K562 (cell line): Measurements from ENCODE around the gene TBR1. TPM values are rescaled to one million over a fixed set of nuclear protein-coding genes. Genes with fewer than 3 reads are reported as not detected.

ENCODE experiments used
- ATAC-seq: fragments of 200-7000 bp; cut with Tn5 transposase; 3 replicates; pipeline ENCODE4 v1.9.1; 2020; ENCODE audit warnings: moderate library complexity
- Bru-seq: library from RNA; stranded (reverse); fragments of 400-500 nt; gene quantifications from one replicate; lab custom pipeline; 2021; lab: Mats Ljungman, UMichigan
- BruChase-seq, 2 experiments: library from RNA; stranded (reverse); fragments of 400-500 nt; gene quantifications; one replicate each; lab custom pipeline; 2021; lab: Mats Ljungman, UMichigan
- BruUV-seq: library from RNA; stranded (reverse); fragments of 400-500 nt; replicated peaks from 2 replicates; lab custom pipeline; 2021; lab: Mats Ljungman, UMichigan
- CTCF ChIA-PET: fragments of 300-600 bp; formaldehyde crosslinking; extraction: SDS; loops from one replicate; lab custom pipeline; 2021; ENCODE audit warnings: low intra/inter-chr PET ratio; lab: Yijun Ruan, JAX
- POLR2A ChIA-PET: fragments of 300-600, 350-650 bp; sonication (Branson Sonifier 250); formaldehyde crosslinking; extraction: SDS; loops from one replicate; lab custom pipeline; 2021; ENCODE audit warnings: antibody characterized with exemption, inconsistent platforms; lab: Yijun Ruan, JAX
- DNase-seq, 4 experiments: peaks; one replicate each; pipeline versions ENCODE4 v3.0.0 to v3.0.0-alpha.2; 2011 to 2018; ENCODE audit warnings: low spot score in 3 of 4, mixed read lengths in 3 of 4; ENCODE audit errors: extremely low read depth in 1 of 4
- FAIRE-seq: peaks from 2 replicates; lab custom pipeline; 2011; peaks lifted over from hg19 to GRCh38; lab: Jason Lieb, UNC
- H2AFZ ChIP-seq: 2 replicates; pipeline ENCODE4 v1.6.0; 2011; ENCODE audit warnings: low read depth, low read length, control low read depth, inconsistent platforms
- H3K27ac ChIP-seq: fragments of 200-600 bp; 3 replicates; pipeline ENCODE4 v1.8.0; 2011; ENCODE audit warnings: low read depth, mild to moderate bottlenecking, control low read depth, inconsistent platforms, low read length, moderate library complexity, mixed read lengths; ENCODE audit errors: extremely low read depth
- H3K27me3 ChIP-seq, 2 experiments: fragments of 300-600 bp in 1 of 2; 2 replicates in 1 of 2; 3 replicates in 1 of 2; pipeline versions ENCODE4 v1.6.0 to v1.8.0; 2011; ENCODE audit warnings: inconsistent platforms in 2 of 2, low read length in 2 of 2, mild to moderate bottlenecking in 1 of 2, mixed read lengths in 1 of 2, moderate library complexity in 1 of 2; ENCODE audit not compliant: control insufficient read depth in 2 of 2, insufficient read depth in 2 of 2
- H3K36me3 ChIP-seq: fragments of 300-600 bp; 3 replicates; pipeline ENCODE4 v1.8.0; 2011; ENCODE audit warnings: mild to moderate bottlenecking, low read length, inconsistent platforms; ENCODE audit not compliant: control insufficient read depth, insufficient read depth
- H3K4me1 ChIP-seq, 2 experiments: fragments of 200-600 bp in 1 of 2; replicated peaks in 1 of 2; 2 replicates in 1 of 2; 3 replicates in 1 of 2; pipeline versions ENCODE4 v1.5.1 to v1.8.0; 2011; ENCODE audit warnings: inconsistent platforms in 2 of 2, low read length in 2 of 2, mild to moderate bottlenecking in 1 of 2, mixed read lengths in 1 of 2, moderate library complexity in 1 of 2; ENCODE audit not compliant: control insufficient read depth in 2 of 2, insufficient read depth in 2 of 2
- H3K4me2 ChIP-seq: 2 replicates; pipeline ENCODE4 v1.6.1; 2011; ENCODE audit warnings: low read length, control low read depth, inconsistent platforms, mixed read lengths; ENCODE audit not compliant: insufficient read depth
- H3K4me3 ChIP-seq: fragments of 200-600 bp; sonication (generic), shearing (Covaris generic); 2 replicates; pipeline ENCODE4 v1.5.1; 2016; ENCODE audit warnings: control low read depth, inconsistent platforms
- H3K79me2 ChIP-seq: fragments of 200-600 bp; 3 replicates; pipeline ENCODE4 v1.8.0; 2011; ENCODE audit warnings: low read length, inconsistent platforms; ENCODE audit not compliant: control insufficient read depth, insufficient read depth
- H3K9ac ChIP-seq, 2 experiments: 2 replicates each; pipeline versions ENCODE4 v1.6.0 to v1.6.1; 2011; ENCODE audit warnings: low read depth in 2 of 2, low read length in 2 of 2, control low read depth in 1 of 2, inconsistent platforms in 1 of 2, mild to moderate bottlenecking in 1 of 2, mixed read lengths in 1 of 2; ENCODE audit not compliant: insufficient read depth in 1 of 2
- H3K9me1 ChIP-seq: one replicate; pipeline ENCODE4 v1.6.0; 2011; ENCODE audit warnings: inconsistent platforms, mild to moderate bottlenecking, low read length, moderate library complexity; ENCODE audit not compliant: control insufficient read depth, insufficient read depth
- H3K9me3 ChIP-seq: replicated peaks from 2 replicates; pipeline ENCODE4 v1.5.1; 2011; ENCODE audit warnings: low read depth, low read length, inconsistent platforms; ENCODE audit not compliant: control insufficient read depth, insufficient read depth
- H4K20me1 ChIP-seq: replicated peaks from 2 replicates; pipeline ENCODE4 v1.6.1; 2011; ENCODE audit warnings: low read length, inconsistent platforms, mixed read lengths; ENCODE audit not compliant: control insufficient read depth, insufficient read depth
- PRDM10 ChIP-seq: fragments of 450-650 bp; IDR thresholded peaks from 2 replicates; pipeline ENCODE4 v1.6.1; 2018; ENCODE audit not compliant: partially characterized antibody
- RUNX1 ChIP-seq: sonication (generic); IDR thresholded peaks from 2 replicates; pipeline ENCODE4 v1.6.1; 2016; ENCODE audit warnings: antibody characterized with exemption, low read depth
- ZNF143 ChIP-seq: sonication (generic); formaldehyde crosslinking; IDR thresholded peaks from 2 replicates; pipeline ENCODE4 v1.9.0; 2022; ENCODE audit warnings: mild to moderate bottlenecking, missing genetic modification reagents
- WGBS: fragments of 100-300 bp; shearing (Covaris generic); methylation state at CpG from one replicate; pipeline ENCODE4 v1.1.6; 2016; ENCODE audit warnings: low coverage, mixed read lengths; ENCODE audit not compliant: insufficient coverage; ENCODE audit errors: missing lambda C conversion rate; 5-methylcytosine and 5-hydroxymethylcytosine counted together
- in situ Hi-C: fragments of 300-500 bp; cut with MboI; formaldehyde crosslinking; loops from 4 replicates; pipeline ENCODE4 v1.15.0; 2018; ENCODE audit warnings: inconsistent platforms, mixed read lengths
- intact Hi-C: fragments of 100-400 bp; cut with micrococcal nuclease; formaldehyde crosslinking; loops from 2 replicates; pipeline ENCODE4 v1.14.2; 2022
- long read RNA-seq, 3 experiments: library from polyadenylated mRNA in 2 of 3; library from RNA in 1 of 3; unstranded in 2 of 3; stranded (forward) in 1 of 3; transcript quantifications; one replicate each; pipeline ENCODE4 v2.0.0, GENCODE V29; 2019 to 2022
- polyA minus RNA-seq, 3 experiments: library from RNA; depleted of rRNA, polyadenylated mRNA; stranded (reverse); fragments of >200 nt; gene quantifications; 2 replicates each; pipeline ENCODE4 v1.2.3, GENCODE V29; 2011
- polyA plus RNA-seq, 8 experiments: library from polyadenylated mRNA; depleted of rRNA in 4 of 8; stranded (reverse) in 5 of 8; unstranded in 3 of 8; fragments of >200 nt; fragmentation: Nextera tagmentation in 2 of 8; fragmentation: Illumina TruSeq in 1 of 8; extraction: Ambion mirVana in 2 of 8; extraction: Trizol in 1 of 8; gene quantifications; 2 replicates each; pipeline versions ENCODE4 v1.2.1 to v1.2.3, GENCODE V29; 2011 to 2014; ENCODE audit warnings: inconsistent platforms in 1 of 8, missing spikeins in 1 of 8
- total RNA-seq, 7 experiments: library from RNA; depleted of rRNA in 6 of 7; stranded (reverse); fragments of >200 nt in 6 of 7; fragmentation: Illumina TruSeq in 2 of 7; extraction: Trizol in 2 of 7; gene quantifications; 2 replicates each; pipeline versions ENCODE4 v1.2.1 to v1.2.3, GENCODE V29; 2011 to 2021; ENCODE audit warnings: low replicate concordance in 1 of 7

TBR1 gene
- 0.09 TPM in 1 of 2 replicates, not detected in the other for total RNA-seq (2011; cell fraction: chromatin; rRNA removed; ENCODE audit: low replicate concordance)
- total RNA-seq (2011; cell fraction: nucleolus; rRNA removed): not detected in 2 replicates
- 0.23 TPM in 1 of 2 replicates, not detected in the other for total RNA-seq (2011; cell fraction: nucleoplasm; rRNA removed)
- 0.04 and 0.09 TPM in 2 replicates for total RNA-seq (2014; rRNA removed)
- total RNA-seq (2014; rRNA removed; fragmentation: Illumina TruSeq; extraction: Trizol): not detected in 2 replicates
- 0.04 TPM in 1 of 2 replicates, not detected in the other for total RNA-seq (2015; rRNA removed; fragmentation: Illumina TruSeq; extraction: Trizol)
- total RNA-seq (2021): not detected in 2 replicates
- polyA plus RNA-seq (2011; rRNA removed): 0.01 TPM in 1 of 2 replicates, not detected in the other
- not detected in 2 replicates for polyA plus RNA-seq (2011; cell fraction: cytosol; rRNA removed)
- polyA plus RNA-seq (2011; cell fraction: nucleus; rRNA removed): 0.04 TPM in 2 replicates
- polyA plus RNA-seq (2012): 0.03 TPM in 1 of 2 replicates, not detected in the other
- 0.01 TPM in 1 of 2 replicates, not detected in the other for polyA plus RNA-seq (2014; fragmentation: Illumina TruSeq; extraction: Trizol)
- polyA plus RNA-seq (2014; fragmentation: Nextera tagmentation; extraction: Ambion mirVana): not detected
- polyA plus RNA-seq (2014; rRNA removed): 0.01 TPM in 1 of 2 replicates, not detected in the other
- 0.04 TPM in 1 of 2 replicates, not detected in the other for polyA minus RNA-seq (2011; rRNA and poly(A)+ RNA removed)
- not detected in 2 replicates for polyA minus RNA-seq (2011; cell fraction: cytosol; rRNA and poly(A)+ RNA removed)
- polyA minus RNA-seq (2011; cell fraction: nucleus; rRNA and poly(A)+ RNA removed): under 0.01 and 0.11 TPM in 2 replicates
- Bru-seq, nascent RNA: percentile 43 among the genes with signal in this experiment
- BruChase-seq, experiment 1, labeled RNA remaining after a 2-hour chase: percentile 50 among the genes with signal in this experiment
- percentile 48 among the genes with signal in this experiment for BruChase-seq, experiment 2, labeled RNA remaining after a 6-hour chase
- long read RNA-seq, experiment 1: 0 reads
- long read RNA-seq, experiment 2: 0 reads
- long read RNA-seq, experiment 3: 0 reads

- no peak within 1 kb of the TSS for H3K4me3 ChIP-seq
- POLR2A ChIA-PET: interaction anchor here (0.6 kb wide), 1 partner anchor 87 kb away, joined by 3 read pairs; no protein-coding TSS in a partner anchor
- no peaks in the 10 kb centered on the region for H3K9me3 ChIP-seq
- H3K9me1 ChIP-seq: no peaks in the 10 kb centered on the region
- 0 out of 2 replicates have a peak within 1 kb of the TSS, but pooled peaks have one; percentile 76 for H2AFZ ChIP-seq
- no TSS peak for BruUV-seq
- WGBS: 6% methylated on average over 16 of the region's 16 CpGs
- peak within 1 kb of the TSS; percentile 69; the same call in 1 of the 2 replicates for H3K4me2 ChIP-seq
- FAIRE-seq (no peak), DNase-seq (peak in 1 of 4 experiments; percentile 25)
- H3K9ac ChIP-seq: peak within 1 kb of the TSS in 1 of 2 experiments; percentile 54; a peak in 1 of 4 replicates
- no peaks in the 10 kb centered on the region for H4K20me1 ChIP-seq
- intact Hi-C loops: loop anchor here (5.0 kb wide), 1 partner anchor 109 kb away; the partner anchor contains the start of gene PSMD14
- no peaks in the 10 kb centered on the region for H3K79me2 ChIP-seq
- H3K4me1 ChIP-seq: peaks cover 8 to 28% of the 10 kb centered on the region in 2 experiments; a peak in 4 of 5 replicates
- no peak for TF ChIP-seq ZNF143 (CRISPR knock-in tag)
- peak; percentile 22 for TF ChIP-seq PRDM10
- TF ChIP-seq RUNX1: no peak
- TF ChIP-seq, all 486 proteins: peak for 1
- peaks cover 55 to 59% of the 10 kb centered on the region in 2 experiments for H3K27me3 ChIP-seq
- ATAC-seq: no peak
- H3K27ac ChIP-seq: no peak within 1 kb of the TSS
- H3K36me3 ChIP-seq: peaks cover 8% of the 10 kb centered on the region; the same call in 2 of the 3 replicates
- CTCF ChIA-PET: no interaction called here
- in situ Hi-C loops: no loop called here
Observed at GRCh38 chr2:161415987-161416707, at the start of gene TBR1. Gene TBR1 (plus strand): TSS chr2:161416297. CDS start chr2:161416411, 114 bp downstream.
